ENCODE measurements around the gene PAIP2B. TPM values are rescaled to one million over a fixed set of nuclear protein-coding genes. Genes with fewer than 3 reads are reported as not detected.

PAIP2B gene
- total and polyA plus RNA-seq, 2 of the 4 experiments (the other 2 are of a cell fraction), result 0.15 to 0.18 TPM

GRCh38 chr2:71224935-71225334 is 2.0 kb downstream of the PAIP2B start:
- Histone ChIP-seq H2BK15ac (ENCODE audit: low read depth, low read length) (no peak overlapping the region), H3K18ac (ENCODE audit: low read depth, low read length) (no peak overlapping the region), H4K8ac (ENCODE audit: low read depth in 2 of 2, low read length in 2 of 2) (no peak overlapping the region), H3K27ac (ENCODE audit: insufficient read depth, low read length) (no peak overlapping the region), H4K20me1 (ENCODE audit: insufficient read depth, low read length) (no peaks in the 10 kb centered on the region), H3K4me1 (ENCODE audit: control insufficient read depth, insufficient read depth, low read length) (peaks cover 2% of the 10 kb centered on the region; the same call in 1 of the 2 replicates), H3K9me3 (ENCODE audit: control insufficient read depth, insufficient read depth, low read length) (no peaks in the 10 kb centered on the region), H3K9me1 (ENCODE audit: insufficient read depth, low read length) (no peaks in the 10 kb centered on the region), H4K91ac (ENCODE audit: insufficient read depth, low read depth, low read length) (no peak overlapping the region), H3K79me1 (ENCODE audit: low read depth in 1 of 2, low read length in 2 of 2) (no peaks in the 10 kb centered on the region), H4K5ac (ENCODE audit: low read depth, low read length) (no peak overlapping the region), H2AK9ac (replicated peaks; ENCODE audit: low read depth, low read length, poor library complexity) (no peak overlapping the region), H2BK120ac (ENCODE audit: low read depth, low read length) (no peak overlapping the region), H3K14ac (replicated peaks; ENCODE audit: low read depth, low read length) (no peak overlapping the region), H3K4me2 (ENCODE audit: low read depth, low read length) (no peak overlapping the region), H3K36me3 (ENCODE audit: control insufficient read depth, insufficient read depth, low read length) (no peaks in the 10 kb centered on the region), H3K4me3 (ENCODE audit: insufficient read depth, low read depth, low read length) (no peak overlapping the region), H2AK5ac (ENCODE audit: low read depth, low read length) (no peak overlapping the region), H3K4ac (ENCODE audit: low read depth, low read length) (no peak overlapping the region), H3K56ac (ENCODE audit: extremely low read depth, insufficient read depth, low read length) (no peak overlapping the region), H3K9ac (ENCODE audit: low read depth, low read length) (no peak overlapping the region), H2BK5ac (ENCODE audit: low read depth, low read length, poor library complexity, severe bottlenecking) (no peak overlapping the region), H3K23ac (ENCODE audit: low read depth, low read length) (no peak overlapping the region), H3K27me3 (ENCODE audit: control insufficient read depth, insufficient read depth, low read length) (peaks cover 4% of the 10 kb centered on the region; the same call in 1 of the 2 replicates), H2BK20ac (ENCODE audit: low read depth, low read length) (no peak overlapping the region), H2AFZ (replicated peaks; ENCODE audit: low read length, poor library complexity) (no peak overlapping the region)
- intact Hi-C loops (cut with micrococcal nuclease), result loop anchor here (5.0 kb wide), 1 partner anchor 287 kb away; no protein-coding TSS in a partner anchor
- POLR2A ChIA-PET (ENCODE audit: unreplicated experiment), result no interaction called here
- no peak for DNase-seq
- CTCF ChIA-PET, result no interaction called here
- ATAC-seq (ENCODE audit: low read depth), result no peak
- dilution Hi-C loops (cut with HindIII; ENCODE audit: low sequenced_read_pairs, unreplicated experiment), result no loop called here
- in situ Hi-C loops (cut with MboI; ENCODE audit: low sequenced_read_pairs), result no loop called here
- TF ChIP-seq BHLHE40 (IDR thresholded peaks at IDR 0.05; ENCODE audit: low read depth, low read length), result no peak
- no peak for TF ChIP-seq CHD1 (IDR thresholded peaks at IDR 0.05; ENCODE audit: low read depth, low read length)
- no peak for TF ChIP-seq FOS (IDR thresholded peaks at IDR 0.05; ENCODE audit: low read depth, low read length)
- no peak for TF ChIP-seq MAFK (IDR thresholded peaks at IDR 0.05; ENCODE audit: low read depth, low read length)
- TF ChIP-seq MAZ (IDR thresholded peaks at IDR 0.05; ENCODE audit: borderline replicate concordance, low read depth, low read length), result no peak
- TF ChIP-seq RFX5 (IDR thresholded peaks at IDR 0.05; ENCODE audit: low read depth, low read length), result no peak
- no peak for TF ChIP-seq RAD21 (IDR thresholded peaks at IDR 0.05; ENCODE audit: low read length)
- no peak for TF ChIP-seq MXI1 (IDR thresholded peaks at IDR 0.05; ENCODE audit: borderline replicate concordance, low read depth, low read length)
- no peak for TF ChIP-seq CEBPB (IDR thresholded peaks at IDR 0.05; ENCODE audit: low read depth, low read length)
- no peak for TF ChIP-seq SMC3 (IDR thresholded peaks at IDR 0.05; ENCODE audit: low read depth, low read length)
- TF ChIP-seq NFE2L2 (IDR thresholded peaks at IDR 0.05; ENCODE audit: low read depth, low read length), result no peak
- no peak for TF ChIP-seq POLR2A (IDR thresholded peaks at IDR 0.05; ENCODE audit: low read depth, low read length)
- no peak for TF ChIP-seq ELK1 (IDR thresholded peaks at IDR 0.05; ENCODE audit: borderline replicate concordance, low read depth, low read length)
- no peak for TF ChIP-seq USF2 (IDR thresholded peaks at IDR 0.05; ENCODE audit: low read depth, low read length)
- no peak for TF ChIP-seq CTCF (conservative IDR thresholded peaks at IDR 0.05; ENCODE audit: low read depth, low read length)
- TF ChIP-seq RCOR1 (IDR thresholded peaks at IDR 0.05; ENCODE audit: insufficient replicate concordance, low read length), result no peak
- no TSS peak for BruUV-seq (replicated peaks)

Data from IMR-90 (cell line).